Activated CD4-positive, alpha-beta T cell treated with anti-CD3 and anti-CD28 coated beads, Interleukin-2, amount 50 U/mL, for 24 hours (primary cell): ENCODE results near the gene ARL3.
"Not testable (repeated sequence)": the region's sequence is repeated elsewhere in the genome, so short reads cannot be mapped to it uniquely, and the experiment has no call there.

Source experiments
- DNase-seq, 2 donors: peaks; one replicate each; pipeline ENCODE4 v3.0.0-alpha.2; 2020; ENCODE audit warnings: low read depth in 1 of 2, low spot score in 1 of 2

ARL3 gene

GRCh38 chr10:102705531-102705930 lies 8.7 kb downstream of the ARL3 start:
- no peak for DNase-seq

GRCh38 chr10:102704915-102705314 lies 9.3 kb downstream of the ARL3 start:
- no peak for DNase-seq

GRCh38 chr10:102702742-102703141 lies 11.5 kb downstream of the ARL3 start:
- DNase-seq, result no peak

DNA sequence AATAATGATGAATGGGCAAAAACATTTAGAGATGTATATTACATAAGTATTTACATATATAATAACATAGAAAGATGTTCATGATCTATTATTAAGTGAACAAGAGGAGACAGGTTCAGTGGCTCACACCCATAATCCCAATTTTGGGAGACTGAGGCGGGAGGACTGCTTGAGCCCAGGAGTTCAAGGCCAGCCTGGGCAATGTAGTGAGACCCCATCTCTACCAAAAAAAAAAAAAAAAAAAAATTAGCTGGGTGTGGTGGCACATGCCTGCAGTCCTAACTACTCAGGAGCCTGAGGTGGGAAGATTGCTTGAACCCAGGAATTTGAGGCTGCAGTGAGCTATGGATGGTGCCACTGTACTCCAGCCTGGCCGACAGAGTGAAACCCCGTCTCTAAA lies 12.4 kb downstream of the ARL3 start:
- DNase-seq, result no peak

GRCh38 chr10:102701272-102701671 lies 12.9 kb downstream of the ARL3 start:
- no peak for DNase-seq

DNA sequence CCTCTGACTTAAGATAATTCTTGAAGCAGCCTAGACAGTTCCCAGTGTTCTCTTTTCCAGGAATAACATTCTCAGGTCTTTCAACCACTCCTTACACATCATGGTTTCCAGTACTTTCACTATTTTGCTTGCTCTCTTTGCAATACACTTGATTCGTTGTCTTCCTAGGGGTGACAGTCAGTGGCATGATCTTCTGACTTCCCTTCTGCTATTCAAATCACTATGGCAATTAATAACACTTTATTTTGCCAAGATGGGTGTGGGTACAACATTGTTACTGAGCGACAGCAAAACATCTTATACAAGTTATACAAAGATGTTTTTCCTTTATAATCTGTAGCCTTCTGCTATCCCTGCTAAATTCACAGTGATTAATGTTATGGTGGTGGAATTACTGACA lies 15.3 kb downstream of the ARL3 start:
- DNase-seq, result no peak

GRCh38 chr10:102696736-102697135 lies 17.5 kb downstream of the ARL3 start:
- no peak for DNase-seq

DNA sequence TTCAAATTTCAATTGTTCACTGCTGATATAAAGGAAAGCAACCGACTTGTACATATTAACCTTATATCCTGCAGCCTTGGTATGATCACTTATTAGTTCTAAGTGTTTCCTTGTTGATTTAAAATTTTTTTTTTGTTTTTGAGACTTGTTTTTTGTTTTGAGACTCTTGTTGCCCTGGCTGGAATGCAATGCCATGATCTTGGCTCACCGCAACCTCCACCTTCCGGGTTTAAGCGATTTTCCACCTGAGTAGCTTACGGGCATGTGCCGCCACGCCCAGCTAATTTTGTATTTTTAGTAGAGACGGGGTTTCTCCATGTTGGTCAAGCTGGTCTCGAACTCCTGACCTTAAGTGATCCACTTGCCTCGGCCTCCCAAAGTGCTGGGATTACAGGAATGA lies 18.8 kb downstream of the ARL3 start:
- not testable (repeated sequence) for DNase-seq

DNA sequence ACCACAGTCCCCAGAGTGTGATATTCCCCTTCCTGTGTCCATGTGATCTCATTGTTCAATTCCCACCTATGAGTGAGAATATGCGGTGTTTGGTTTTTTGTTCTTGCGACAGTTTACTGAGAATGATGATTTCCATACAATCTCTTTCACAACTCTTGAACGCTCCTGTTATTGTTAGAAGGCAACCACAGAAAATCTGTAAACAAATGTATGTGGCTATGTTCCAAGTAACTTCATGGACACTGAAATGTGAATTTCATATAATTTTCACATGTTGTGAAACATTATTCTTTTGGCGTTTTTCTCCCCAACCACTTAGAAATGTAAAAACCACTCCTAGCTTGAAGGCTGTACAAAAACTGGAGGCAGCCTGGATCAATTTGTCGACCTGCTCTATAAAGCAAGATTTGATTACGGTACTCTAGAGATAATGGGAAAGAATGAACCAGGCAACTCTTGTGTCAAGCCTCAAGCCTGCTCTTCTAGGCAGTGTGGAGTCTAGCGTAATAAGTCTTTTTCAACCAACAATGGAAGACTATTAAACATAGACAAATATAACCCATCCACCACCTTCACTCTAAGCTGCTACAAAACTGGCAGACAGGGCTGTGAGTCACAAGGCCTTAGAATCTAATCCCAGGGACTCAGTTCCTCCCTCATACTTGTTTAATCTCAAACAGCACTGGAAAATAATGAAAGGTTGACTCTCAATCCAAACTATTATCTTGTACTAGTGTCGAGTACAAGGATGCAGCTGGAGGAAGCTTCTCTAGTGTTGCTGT lies 22.7 kb downstream of the ARL3 start:
- DNase-seq, result no peak

- DNase-seq, result no peak
These were observed 30.5 kb downstream of the ARL3 start for GRCh38 chr10:102683736-102684135.

DNA sequence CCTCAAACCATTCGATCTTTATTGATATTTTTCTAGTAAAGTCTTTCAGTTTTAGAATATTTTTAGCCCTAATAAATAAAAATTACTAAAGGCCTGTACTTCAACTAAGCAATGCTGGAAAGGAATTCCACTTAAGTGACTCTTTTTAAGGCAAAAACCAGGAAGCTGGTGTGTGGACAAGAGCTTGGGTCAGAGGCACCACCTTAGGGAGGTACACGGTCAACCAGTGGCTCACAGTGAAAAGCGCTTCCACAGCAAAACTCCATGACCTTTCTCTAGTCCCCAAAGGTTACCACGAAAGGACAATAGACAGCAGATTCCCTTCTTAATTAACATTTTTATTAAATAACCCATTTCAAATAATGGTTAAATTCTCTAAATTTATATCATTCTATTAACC lies 31.2 kb downstream of the ARL3 start:
- DNase-seq, result no peak

DNA sequence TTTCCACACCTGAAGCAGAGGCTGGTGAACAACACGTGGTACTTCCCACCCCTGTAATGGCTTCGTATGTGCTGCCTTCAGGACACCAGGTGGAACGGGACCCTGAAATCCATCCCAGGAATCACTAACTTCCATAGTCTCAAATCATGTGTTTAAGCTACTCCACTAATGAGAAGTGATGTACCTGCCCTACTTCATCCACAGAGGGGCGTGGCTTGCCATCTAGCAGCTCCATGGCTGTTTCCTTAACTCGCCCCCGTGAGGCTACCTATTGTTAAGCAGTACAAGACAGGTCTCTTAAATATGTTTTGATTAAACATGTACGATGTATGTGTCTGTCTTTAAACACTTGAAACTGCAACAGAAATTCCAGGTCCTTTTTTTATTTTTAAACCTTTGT lies 31.8 kb downstream of the ARL3 start:
- DNase-seq, result no peak

- no peak for DNase-seq
These were observed 32.5 kb downstream of the ARL3 start for GRCh38 chr10:102681696-102682095.

GRCh38 chr10:102679596-102679995 lies 34.6 kb downstream of the ARL3 start:
- no peak for DNase-seq

DNA sequence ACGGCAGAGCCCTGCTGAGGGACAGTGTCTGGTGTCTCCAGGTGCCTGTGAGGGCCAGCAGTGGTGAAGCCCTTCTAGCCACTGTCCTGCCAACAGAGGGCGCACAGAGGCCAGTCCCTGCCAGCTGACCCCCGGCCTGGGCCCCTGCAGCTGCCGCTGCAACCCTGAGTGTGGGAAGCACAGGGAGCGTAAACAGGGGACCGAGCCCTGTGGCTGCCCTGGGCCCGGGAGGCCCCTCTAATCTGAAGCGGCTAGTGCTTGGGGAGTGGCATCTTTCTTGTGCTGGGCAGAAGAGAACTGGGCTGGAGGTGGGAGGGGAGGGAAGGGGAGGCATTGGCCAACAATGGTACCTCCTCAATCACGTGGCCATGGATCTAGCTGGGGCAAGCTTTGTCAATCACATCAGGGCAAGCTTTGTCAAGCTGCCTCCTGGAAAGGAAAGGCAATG lies 35.3 kb downstream of the ARL3 start:
- DNase-seq, result no peak

GRCh38 chr10:102678068-102678400 lies 36.2 kb downstream of the ARL3 start:
- no peak for DNase-seq

DNA sequence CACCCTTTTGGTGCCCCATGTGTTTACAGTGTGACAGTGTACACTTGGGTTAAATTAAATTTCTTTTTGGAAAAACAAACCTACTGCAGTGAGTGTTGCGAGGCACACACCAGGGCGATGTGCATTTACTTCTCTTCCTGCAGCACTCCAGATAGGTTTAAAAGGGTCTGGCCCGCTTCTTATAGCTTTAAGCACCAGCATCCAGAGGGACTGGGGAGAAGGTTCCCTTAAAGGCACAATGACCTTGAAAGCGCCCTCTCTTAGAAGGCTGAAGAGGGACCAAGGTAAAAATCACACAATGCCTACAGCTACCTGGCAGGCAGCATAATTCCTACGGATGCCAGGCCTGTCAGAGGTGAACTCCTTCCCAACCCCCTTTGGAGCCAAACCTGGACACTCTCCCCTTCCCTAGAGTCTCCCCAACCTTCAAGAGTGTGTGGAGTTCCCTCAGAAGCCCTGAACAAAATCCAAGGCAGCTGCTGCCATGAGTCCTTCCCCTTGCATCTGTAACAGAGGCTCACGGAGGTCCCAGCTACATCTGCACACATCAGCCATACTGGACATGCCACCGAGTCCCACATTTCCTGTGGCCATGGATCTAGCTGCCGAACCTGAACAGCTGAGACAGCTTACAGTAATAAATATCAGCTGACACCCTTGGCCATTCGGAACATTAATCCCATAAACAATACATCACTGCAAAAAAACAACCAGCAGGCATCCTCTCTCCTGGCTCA lies 36.7 kb downstream of the ARL3 start:
- DNase-seq, result no peak

GRCh38 chr10:102676534-102677315 lies 37.5 kb downstream of the ARL3 start:
- DNase-seq, result no peak

GRCh38 chr10:102675666-102676533 lies 38.3 kb downstream of the ARL3 start:
- DNase-seq, result no peak

DNA sequence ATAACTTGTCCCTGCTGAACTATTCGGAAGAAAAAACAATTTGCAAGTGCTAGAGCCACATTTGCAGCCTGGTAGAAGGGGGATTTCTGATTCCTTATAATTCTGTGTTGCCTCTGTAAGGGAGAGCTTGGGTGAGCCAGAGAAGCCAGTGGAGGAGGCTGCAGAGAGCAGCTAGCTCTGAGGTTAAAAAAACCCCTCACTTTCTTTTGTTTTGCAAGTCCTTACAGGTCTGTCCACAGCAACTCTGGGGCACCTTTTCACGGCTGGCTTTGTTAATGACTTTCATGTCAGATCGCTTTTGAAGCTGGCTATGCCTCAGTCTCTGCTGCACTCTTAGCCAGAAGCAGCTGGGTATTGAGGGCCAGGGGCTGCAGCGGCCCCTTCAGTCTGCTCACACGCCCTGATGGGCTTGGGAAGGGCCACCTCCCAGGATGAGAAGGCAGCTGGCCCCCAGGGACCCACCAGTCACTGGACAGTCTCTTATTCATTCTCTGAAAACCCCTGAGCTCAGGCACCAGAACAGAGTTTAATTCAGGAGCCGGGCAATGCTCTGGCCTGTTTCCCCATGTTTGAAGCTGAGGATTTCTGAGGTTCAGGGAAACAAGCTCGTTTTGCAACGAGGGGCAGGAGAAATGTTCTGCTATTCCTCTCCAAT lies 39.1 kb downstream of the ARL3 start:
- DNase-seq, result no peak
